Measurements from ENCODE around the gene PRKCD. TPM values are rescaled to one million over a fixed set of nuclear protein-coding genes. Genes with fewer than 3 reads are reported as not detected.

PRKCD gene
- total RNA-seq, 1 donor from 2014 or later, result 103 TPM

DNA sequence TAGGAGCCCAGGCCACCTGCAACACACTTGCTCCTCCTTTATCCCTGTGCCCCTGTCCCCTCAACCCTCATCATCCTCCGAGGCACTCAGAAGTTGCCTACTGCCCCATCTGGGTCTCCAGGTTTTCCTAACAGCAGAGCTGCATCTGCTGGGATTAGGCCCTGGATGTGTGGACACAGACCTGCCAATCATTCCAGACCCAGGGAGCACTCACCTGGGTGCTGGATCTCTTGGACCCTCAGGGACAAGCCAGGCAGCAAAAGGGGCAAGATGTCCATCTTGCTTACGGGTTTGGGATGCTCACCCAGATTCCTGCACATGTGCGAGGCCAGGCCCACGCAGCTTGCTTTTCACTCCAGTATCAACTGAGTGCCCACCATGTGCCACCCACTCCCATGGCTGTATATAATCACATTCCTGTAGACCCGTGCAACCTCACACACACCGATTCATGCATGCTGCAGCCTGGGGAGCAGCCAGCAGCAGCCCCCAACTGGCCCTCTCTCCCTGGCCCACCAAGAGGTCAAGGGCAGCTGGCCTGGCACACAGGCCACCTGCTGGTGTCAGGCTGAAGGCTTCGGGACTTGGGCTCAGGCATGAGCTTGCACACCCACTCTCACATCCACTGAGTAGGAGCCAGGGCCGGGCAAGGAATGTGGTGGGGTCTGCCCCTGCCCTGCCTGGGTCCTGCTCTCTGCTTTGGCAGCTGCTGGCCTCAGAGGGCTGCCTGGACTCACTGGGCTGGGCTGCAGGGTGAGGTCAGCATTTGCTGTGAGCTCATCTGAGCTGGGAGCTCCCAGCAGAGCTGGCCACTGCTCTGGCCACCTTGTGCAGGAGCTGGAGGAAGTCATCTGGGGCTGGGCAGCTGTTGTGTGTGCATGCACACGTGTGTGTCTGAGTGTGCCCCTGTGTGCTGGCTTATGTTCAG is 14.9 kb downstream of the PRKCD start:
- H3K27ac ChIP-seq, result no peak overlapping the region
- intact Hi-C loops (cut with DNase I), result no loop called here
- no peak for DNase-seq
- peaks cover 86% of the 10 kb centered on the region for H3K36me3 ChIP-seq
- H3K4me1 ChIP-seq, result peaks cover 44% of the 10 kb centered on the region
- no peaks in the 10 kb centered on the region for H3K9me3 ChIP-seq
- TF ChIP-seq, protein P1, sequence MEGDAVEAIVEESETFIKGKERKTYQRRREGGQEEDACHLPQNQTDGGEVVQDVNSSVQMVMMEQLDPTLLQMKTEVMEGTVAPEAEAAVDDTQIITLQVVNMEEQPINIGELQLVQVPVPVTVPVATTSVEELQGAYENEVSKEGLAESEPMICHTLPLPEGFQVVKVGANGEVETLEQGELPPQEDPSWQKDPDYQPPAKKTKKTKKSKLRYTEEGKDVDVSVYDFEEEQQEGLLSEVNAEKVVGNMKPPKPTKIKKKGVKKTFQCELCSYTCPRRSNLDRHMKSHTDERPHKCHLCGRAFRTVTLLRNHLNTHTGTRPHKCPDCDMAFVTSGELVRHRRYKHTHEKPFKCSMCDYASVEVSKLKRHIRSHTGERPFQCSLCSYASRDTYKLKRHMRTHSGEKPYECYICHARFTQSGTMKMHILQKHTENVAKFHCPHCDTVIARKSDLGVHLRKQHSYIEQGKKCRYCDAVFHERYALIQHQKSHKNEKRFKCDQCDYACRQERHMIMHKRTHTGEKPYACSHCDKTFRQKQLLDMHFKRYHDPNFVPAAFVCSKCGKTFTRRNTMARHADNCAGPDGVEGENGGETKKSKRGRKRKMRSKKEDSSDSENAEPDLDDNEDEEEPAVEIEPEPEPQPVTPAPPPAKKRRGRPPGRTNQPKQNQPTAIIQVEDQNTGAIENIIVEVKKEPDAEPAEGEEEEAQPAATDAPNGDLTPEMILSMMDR (IDR thresholded peaks at IDR 0.05), result no peak
- H3K27me3 ChIP-seq (ENCODE audit: low read depth), result no peaks in the 10 kb centered on the region
- no peak overlapping the region for H3K4me3 ChIP-seq
- ATAC-seq, result no peak

DNA sequence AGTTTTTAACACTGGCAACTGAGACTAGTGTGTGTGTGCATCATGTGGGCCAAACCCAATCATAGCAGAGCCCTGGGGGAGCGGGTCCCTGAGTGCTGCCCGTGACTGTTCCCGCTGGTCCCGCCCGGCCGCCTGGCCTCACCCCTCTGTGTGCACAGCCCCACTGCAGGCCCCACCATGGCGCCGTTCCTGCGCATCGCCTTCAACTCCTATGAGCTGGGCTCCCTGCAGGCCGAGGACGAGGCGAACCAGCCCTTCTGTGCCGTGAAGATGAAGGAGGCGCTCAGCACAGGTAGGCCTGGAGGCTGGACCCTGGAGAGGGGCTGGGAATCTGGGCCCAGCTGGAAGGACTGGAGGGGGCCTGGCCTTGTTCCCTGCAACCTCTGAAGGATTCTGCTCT is 17.2 kb downstream of the PRKCD start:
- no peak overlapping the region for H3K27ac ChIP-seq
- TF ChIP-seq, protein P1 (IDR thresholded peaks at IDR 0.05), result no peak
- intact Hi-C loops (cut with DNase I), result no loop called here
- peaks cover 21% of the 10 kb centered on the region for H3K4me1 ChIP-seq
- no peak for DNase-seq
- no peaks in the 10 kb centered on the region for H3K27me3 ChIP-seq (ENCODE audit: low read depth)
- H3K4me3 ChIP-seq, result no peak overlapping the region
- H3K9me3 ChIP-seq, result no peaks in the 10 kb centered on the region
- no peak for ATAC-seq
- peaks cover 96% of the 10 kb centered on the region for H3K36me3 ChIP-seq

DNA sequence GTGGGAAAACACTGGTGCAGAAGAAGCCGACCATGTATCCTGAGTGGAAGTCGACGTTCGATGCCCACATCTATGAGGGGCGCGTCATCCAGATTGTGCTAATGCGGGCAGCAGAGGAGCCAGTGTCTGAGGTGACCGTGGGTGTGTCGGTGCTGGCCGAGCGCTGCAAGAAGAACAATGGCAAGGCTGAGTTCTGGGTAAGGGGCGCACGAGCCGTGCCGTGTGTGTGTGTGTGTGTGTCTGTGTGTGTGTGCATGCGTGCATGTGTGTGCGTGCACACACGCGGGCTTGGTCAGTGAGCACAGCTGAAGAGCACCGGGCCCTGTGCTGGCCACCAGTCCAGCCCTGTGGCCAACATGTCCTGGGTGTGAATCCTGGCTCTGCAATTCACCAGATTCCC is 18.6 kb downstream of the PRKCD start:
- ATAC-seq, result no peak

DNA sequence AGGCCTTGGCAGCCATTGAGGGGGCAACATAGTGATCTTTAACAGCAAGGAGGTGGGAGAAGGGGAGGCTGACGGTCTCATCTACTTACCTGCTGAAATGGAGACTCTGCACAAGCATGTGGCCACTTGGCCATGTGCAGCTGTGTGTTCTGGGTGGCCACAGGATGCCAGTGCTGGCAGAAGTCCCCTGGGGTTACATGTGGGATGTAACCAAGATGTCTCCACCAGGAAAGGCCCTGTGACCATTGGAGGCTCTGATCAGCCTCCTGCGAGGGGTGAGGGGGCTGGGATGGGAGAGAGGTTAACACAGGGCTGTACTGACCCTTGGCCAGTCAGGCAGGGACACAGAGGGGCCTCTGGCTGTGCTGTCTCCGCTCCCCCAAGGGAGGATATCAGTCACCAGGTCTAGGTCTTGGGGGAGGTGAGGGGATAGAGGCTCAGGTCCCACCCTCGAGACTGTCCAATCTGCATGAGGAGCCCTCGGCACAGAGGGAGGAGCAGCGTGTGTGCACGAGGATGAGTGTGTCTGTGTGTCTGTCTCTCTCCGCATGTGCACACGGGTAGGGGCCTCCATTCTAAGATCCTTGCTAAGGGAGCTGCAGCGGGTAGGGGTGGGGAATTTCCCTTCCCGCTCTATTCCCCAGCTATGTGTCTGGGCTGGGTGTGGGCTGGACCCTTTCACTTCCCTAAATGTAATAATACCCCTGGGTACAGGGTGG is 19.5 kb downstream of the PRKCD start:
- Histone ChIP-seq H3K27me3 (ENCODE audit: low read depth) (no peaks in the 10 kb centered on the region), H3K9me3 (no peaks in the 10 kb centered on the region), H3K4me3 (no peak overlapping the region), H3K4me1 (peaks cover 13% of the 10 kb centered on the region), H3K36me3 (peaks cover 98% of the 10 kb centered on the region), H3K27ac (no peak overlapping the region)
- ATAC-seq, result peak; percentile 47 to 66
- TF ChIP-seq, protein P1 (IDR thresholded peaks at IDR 0.05), result no peak
- DNase-seq, result peak; percentile 70
- intact Hi-C loops (cut with DNase I), result no loop called here

More for the DNA sequence above, 18.6 kb downstream of the PRKCD start:
- no peaks in the 10 kb centered on the region for H3K27me3 ChIP-seq (ENCODE audit: low read depth)
- no peaks in the 10 kb centered on the region for H3K9me3 ChIP-seq
- peaks cover 18% of the 10 kb centered on the region for H3K4me1 ChIP-seq
- intact Hi-C loops (cut with DNase I), result no loop called here
- no peak for DNase-seq
- no peak overlapping the region for H3K4me3 ChIP-seq
- TF ChIP-seq, protein P1 (IDR thresholded peaks at IDR 0.05), result no peak
- no peak overlapping the region for H3K27ac ChIP-seq
- peaks cover 96% of the 10 kb centered on the region for H3K36me3 ChIP-seq

DNA sequence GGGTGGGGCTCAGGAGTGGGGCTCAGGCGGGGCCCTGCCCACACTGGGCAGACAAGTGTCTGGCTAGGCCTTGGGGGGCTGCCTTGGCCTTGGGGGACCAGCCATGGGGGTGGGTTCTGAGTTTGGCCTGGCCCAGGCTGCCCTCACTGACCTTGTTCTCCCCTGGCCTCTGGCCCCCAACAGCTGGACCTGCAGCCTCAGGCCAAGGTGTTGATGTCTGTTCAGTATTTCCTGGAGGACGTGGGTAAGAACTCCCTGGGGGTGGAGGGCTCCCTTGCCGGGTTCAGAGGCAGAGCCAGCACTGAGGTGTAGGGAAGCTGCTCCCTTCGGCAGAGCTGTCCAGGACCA is 20.0 kb downstream of the PRKCD start:
- Histone ChIP-seq H3K4me3 (no peak overlapping the region), H3K27me3 (ENCODE audit: low read depth) (no peaks in the 10 kb centered on the region), H3K27ac (no peak overlapping the region), H3K4me1 (peaks cover 13% of the 10 kb centered on the region), H3K36me3 (peaks cover 98% of the 10 kb centered on the region), H3K9me3 (no peaks in the 10 kb centered on the region)
- TF ChIP-seq, protein P1 (IDR thresholded peaks at IDR 0.05), result no peak
- no peak for ATAC-seq
- intact Hi-C loops (cut with DNase I), result no loop called here
- DNase-seq, result no peak

All from lower lobe of right lung (tissue), 2 donors.